Thyroid gland (tissue), 4 donors: ENCODE results near the gene CCDC74B. TPM values are rescaled to one million over a fixed set of nuclear protein-coding genes. Genes with fewer than 3 reads are reported as not detected.
"Not testable (repeated sequence)": the region's sequence is repeated elsewhere in the genome, so short reads cannot be mapped to it uniquely, and the experiment has no call there.

ENCODE experiments used
- DNase-seq, 2 donors: peaks; one replicate each; pipeline ENCODE4 v3.0.0-alpha.2; 2019
- H3K27ac ChIP-seq, 3 donors: fragments of 200-600 bp; sonication (generic); 1 replicate in 2 of 3; 2 replicates in 1 of 3; pipeline ENCODE4 v1.5.1; 2016 to 2019; ENCODE audit warnings: mild to moderate bottlenecking in 1 of 3, moderate library complexity in 1 of 3
- H3K27me3 ChIP-seq: fragments of 200-600 bp; sonication (generic); one replicate; pipeline ENCODE4 v1.5.1; 2019
- H3K36me3 ChIP-seq, 2 donors: fragments of 200-600 bp; sonication (generic); one replicate each; pipeline ENCODE4 v1.5.1; 2016 to 2019
- H3K4me1 ChIP-seq, 2 donors: fragments of 200-600 bp; sonication (generic); one replicate each; pipeline ENCODE4 v1.5.1; 2017 to 2019
- H3K4me3 ChIP-seq, 3 donors: fragments of 200-600 bp; sonication (generic); replicated peaks in 1 of 3; 1 replicate in 2 of 3; 2 replicates in 1 of 3; pipeline ENCODE4 v1.5.1; 2016; ENCODE audit warnings: mild to moderate bottlenecking in 1 of 3
- H3K9me3 ChIP-seq: fragments of 200-600 bp; sonication (generic); one replicate; pipeline ENCODE4 v1.5.1; 2017
- CTCF ChIP-seq, 6 experiments: fragments of 200-600 bp in 3 of 6; fragments of 450-650 bp in 3 of 6; sonication (generic) in 3 of 6; IDR thresholded peaks; one replicate each; pipeline ENCODE4 v1.5.1; 2016 to 2019; ENCODE audit warnings: antibody characterized with exemption in 6 of 6, mild to moderate bottlenecking in 2 of 6, inconsistent platforms in 1 of 6, moderate library complexity in 1 of 6
- POLR2A ChIP-seq, 2 donors: fragments of 450-650 bp; IDR thresholded peaks; one replicate each; pipeline ENCODE4 v1.6.1; 2017; ENCODE audit warnings: antibody characterized with exemption in 2 of 2, mild to moderate bottlenecking in 2 of 2, moderate library complexity in 1 of 2
- WGBS, 2 donors: methylation state at CpG; one replicate each; pipeline ENCODE4 v1.1.5; 2017; 5-methylcytosine and 5-hydroxymethylcytosine counted together
- intact Hi-C: fragments of 100-400 bp; cut with DNase I; formaldehyde crosslinking; loops from one replicate; pipeline ENCODE4 v1.15.1; 2023
- total RNA-seq, 4 donors: library from RNA; depleted of rRNA; stranded (reverse); fragments of >200 nt; gene quantifications; one replicate each; pipeline ENCODE4 v1.2.3, GENCODE V29; 2016

Gene CCDC74B
- 10 to 100 TPM in 3 of 4 donors, 1 to 10 TPM in 1; 9.8 to 35.1 (median 19.1) TPM for total RNA-seq

- 11 to 15% methylated on average over 12 to 17 of the region's 30 CpGs for WGBS, 2 donors
- H3K9me3 ChIP-seq, intact Hi-C loops, H3K36me3 ChIP-seq, H3K4me1 ChIP-seq, H3K27me3 ChIP-seq: not testable (repeated sequence)
- Histone ChIP-seq H3K4me3 (peak within 1 kb of the TSS in 1 of 3 donors; percentile 12), H3K27ac (peak within 1 kb of the TSS in 1 of 3 donors; percentile 49)
- peak; percentile 74 to 78 for DNase-seq
- TF ChIP-seq POLR2A (IDR thresholded peaks at IDR 0.05), result peak in 1 of 2 donors; percentile 41
These were observed at the start of gene CCDC74B for GRCh38 chr2:130145006-130145414. Gene CCDC74B (minus strand): TSS chr2:130145112. CDS start chr2:130144996, 116 bp downstream.

- H3K9me3 ChIP-seq, intact Hi-C loops, H3K4me1 ChIP-seq, H3K27ac ChIP-seq, DNase-seq, H3K4me3 ChIP-seq, H3K36me3 ChIP-seq, H3K27me3 ChIP-seq: not testable (repeated sequence)
- WGBS, 2 donors, result 81 to 83% methylated on average over 14 to 16 of the region's 22 CpGs
These were observed 48.9 kb upstream of the CCDC74B start for GRCh38 chr2:130193824-130194223.

GRCh38 chr2:130192451-130192850 is 47.5 kb upstream of the CCDC74B start:
- 79 to 85% methylated on average over 3 of the region's 3 CpGs for WGBS, 2 donors

DNA sequence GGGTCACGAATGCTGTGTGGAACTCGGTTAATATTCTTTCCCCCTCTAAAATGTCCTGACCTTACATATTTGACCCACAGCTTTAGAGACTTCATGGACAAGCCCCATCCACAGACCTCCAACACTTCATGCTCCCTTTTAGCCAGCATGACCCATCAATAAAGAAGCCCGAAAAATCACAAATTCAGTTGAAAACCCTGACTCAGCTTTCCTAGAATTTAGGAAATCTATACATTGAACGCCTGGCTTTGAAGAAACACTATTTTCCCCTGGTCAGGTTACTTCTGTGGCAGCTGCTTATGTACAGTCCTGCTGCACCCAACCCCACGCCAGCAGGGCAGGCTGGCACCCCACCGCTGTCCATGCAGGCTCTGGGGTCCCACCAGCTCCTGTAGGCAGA is 46.4 kb upstream of the CCDC74B start:
- H3K4me3 ChIP-seq, H3K27ac ChIP-seq, H3K36me3 ChIP-seq, H3K9me3 ChIP-seq, intact Hi-C loops, H3K27me3 ChIP-seq, DNase-seq, H3K4me1 ChIP-seq: not testable (repeated sequence)
- WGBS, 2 donors, result 95 to 96% methylated on average over 6 of the region's 6 CpGs

More at GRCh38 chr2:130192451-130192850, 47.5 kb upstream of the CCDC74B start:
- H3K4me3 ChIP-seq, intact Hi-C loops, H3K27ac ChIP-seq, DNase-seq, H3K4me1 ChIP-seq, H3K9me3 ChIP-seq, H3K36me3 ChIP-seq, H3K27me3 ChIP-seq: not testable (repeated sequence)

DNA sequence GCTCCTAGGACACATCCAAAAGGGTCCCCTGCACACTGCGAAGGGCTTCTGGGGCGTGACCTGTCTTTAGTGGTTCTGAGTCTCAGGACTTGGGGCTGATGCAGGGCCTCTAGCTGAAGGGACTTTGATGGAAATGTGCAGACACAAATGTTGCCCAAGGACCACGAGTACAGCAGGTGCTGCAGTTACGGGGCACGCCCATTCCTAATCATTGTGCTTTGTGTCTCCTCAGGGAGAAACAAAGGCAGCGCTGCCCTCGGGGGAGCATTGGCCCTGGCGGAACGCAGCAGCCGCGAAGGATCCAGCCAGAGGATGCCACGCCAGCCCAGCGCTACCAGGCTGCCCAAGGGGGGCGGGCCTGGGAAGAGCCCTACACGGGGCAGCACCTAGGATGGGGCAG is 45.3 kb upstream of the CCDC74B start:
- intact Hi-C loops, result no loop called here
- Histone ChIP-seq H3K27me3 (no peaks in the 10 kb centered on the region), H3K9me3 (no peaks in the 10 kb centered on the region), H3K4me3 (no peak overlapping the region), H3K27ac (no peak overlapping the region), H3K4me1 (no peaks in the 10 kb centered on the region), H3K36me3 (no peaks in the 10 kb centered on the region)
- WGBS, 2 donors, result 89 to 94% methylated on average over 15 of the region's 15 CpGs
- no peak for DNase-seq
- TF ChIP-seq POLR2A (IDR thresholded peaks at IDR 0.05) (no peak), CTCF (IDR thresholded peaks at IDR 0.05) (no peak)

GRCh38 chr2:130188958-130189357 is 44.0 kb upstream of the CCDC74B start:
- H3K27me3 ChIP-seq, DNase-seq, H3K9me3 ChIP-seq, H3K4me3 ChIP-seq, H3K27ac ChIP-seq, H3K36me3 ChIP-seq, H3K4me1 ChIP-seq, intact Hi-C loops: not testable (repeated sequence)
- 74 to 94% methylated on average over 2 to 4 of the region's 4 CpGs for WGBS, 2 donors

DNA sequence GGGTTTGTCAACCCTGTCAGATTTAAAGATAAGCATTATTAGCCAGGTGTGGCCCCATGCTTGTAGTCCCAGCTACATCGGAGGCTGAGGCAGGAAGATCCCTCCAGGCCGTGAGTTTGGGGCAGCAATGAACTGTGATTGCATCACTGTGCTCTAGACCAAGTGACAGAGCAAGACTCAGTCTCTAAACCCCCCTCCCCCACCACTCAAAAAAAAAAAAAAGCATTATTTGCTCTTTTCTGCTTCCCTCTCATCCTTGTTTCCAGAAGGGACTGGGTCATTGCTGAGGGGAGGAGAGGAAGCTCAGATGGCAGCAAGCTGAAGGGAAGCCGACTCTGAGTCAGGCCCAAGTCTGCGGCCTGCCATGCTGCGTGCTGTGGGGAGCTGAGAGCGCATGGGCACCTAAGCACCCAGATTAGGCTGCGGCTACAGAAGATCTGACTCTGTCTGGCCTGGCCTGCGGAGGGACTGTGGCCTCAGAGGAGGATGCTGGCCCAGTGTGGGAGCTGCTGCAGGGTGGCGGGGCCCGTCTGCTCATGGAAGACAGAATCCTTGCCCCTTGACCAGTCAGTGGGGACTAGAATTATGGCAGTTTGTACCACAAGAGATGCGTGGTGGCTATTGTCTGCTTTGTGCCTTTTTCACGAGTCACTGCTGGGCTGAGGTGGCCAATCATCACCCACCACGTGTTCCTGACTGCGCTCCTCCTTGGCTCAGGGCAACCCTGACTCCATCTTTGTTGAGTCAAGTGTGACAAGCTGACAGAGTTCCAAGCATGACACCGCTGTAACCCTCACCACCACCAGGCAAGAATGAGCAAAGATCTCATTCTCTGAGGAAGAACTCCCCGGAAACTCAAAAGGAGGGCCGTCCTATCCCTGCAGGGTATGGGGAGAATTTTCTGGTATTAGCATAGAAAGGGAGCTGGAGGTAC is 43.2 kb upstream of the CCDC74B start:
- H3K4me3 ChIP-seq, H3K9me3 ChIP-seq, DNase-seq, H3K27ac ChIP-seq, H3K27me3 ChIP-seq, H3K36me3 ChIP-seq, intact Hi-C loops: not testable (repeated sequence)
- H3K4me1 ChIP-seq, result peaks cover 7 to 16% of the 10 kb centered on the region in 2 donors
- WGBS, 2 donors, result 92 to 97% methylated on average over 15 to 17 of the region's 17 CpGs

DNA sequence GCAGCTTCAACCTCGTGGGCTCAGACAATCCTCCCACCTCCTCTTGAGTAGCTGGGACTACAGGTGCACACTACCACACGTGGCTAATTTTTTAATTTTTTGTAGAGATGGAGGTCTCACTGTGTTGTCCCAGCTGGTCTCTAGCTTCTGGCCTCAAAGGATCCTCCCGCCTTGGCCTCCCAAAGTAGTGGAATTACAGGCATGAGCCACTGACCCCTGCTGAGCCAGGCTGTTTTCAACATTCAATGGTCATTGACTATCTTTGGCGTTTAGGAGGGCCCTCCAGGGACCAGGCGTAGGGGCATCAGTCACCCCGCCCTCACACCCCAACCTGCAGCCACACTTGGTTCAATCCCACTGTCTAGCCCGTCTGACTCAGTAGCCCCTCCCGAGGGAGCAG is 42.4 kb upstream of the CCDC74B start:
- H3K27ac ChIP-seq, result no peak overlapping the region
- no peaks in the 10 kb centered on the region for H3K27me3 ChIP-seq
- H3K4me3 ChIP-seq, result no peak overlapping the region
- H3K4me1 ChIP-seq, result peaks cover 12 to 20% of the 10 kb centered on the region in 2 donors
- no peaks in the 10 kb centered on the region for H3K9me3 ChIP-seq
- H3K36me3 ChIP-seq, result no peaks in the 10 kb centered on the region
- TF ChIP-seq CTCF (IDR thresholded peaks at IDR 0.05) (no peak), POLR2A (IDR thresholded peaks at IDR 0.05) (no peak)
- no peak for DNase-seq
- WGBS, 2 donors, result 82 to 90% methylated on average over 4 to 5 of the region's 8 CpGs
- intact Hi-C loops, result no loop called here
